MM.1S (cell line): Measurements from ENCODE around the gene PDE1C.

Experiments
- DNase-seq: peaks from one replicate; pipeline ENCODE4 v3.0.0-alpha.2; 2015
- H2AFZ ChIP-seq: fragments of 300-600 bp; sonication (generic); 2 replicates; pipeline ENCODE4 v1.6.0; 2016; ENCODE audit warnings: antibody characterized with exemption, low read length
- H3F3A ChIP-seq: fragments of 300-600 bp; sonication (generic); 2 replicates; pipeline ENCODE4 v1.6.1; 2016; ENCODE audit warnings: mild to moderate bottlenecking, antibody characterized with exemption, low read length, moderate library complexity, mixed read lengths; ENCODE audit not compliant: insufficient read depth
- H3K27ac ChIP-seq: fragments of 300-600 bp; sonication (generic); 2 replicates; pipeline ENCODE4 v1.5.1; 2016; ENCODE audit warnings: mild to moderate bottlenecking, low read length
- H3K27me3 ChIP-seq: fragments of 300-600 bp; sonication (generic); replicated peaks from 2 replicates; pipeline ENCODE4 v1.6.0; 2016; ENCODE audit warnings: low read length; ENCODE audit not compliant: insufficient read depth
- H3K36me3 ChIP-seq: fragments of 300-600 bp; sonication (generic); replicated peaks from 2 replicates; pipeline ENCODE4 v1.6.1; 2016; ENCODE audit warnings: mild to moderate bottlenecking, low read length, mixed read lengths; ENCODE audit not compliant: insufficient read depth
- H3K4me1 ChIP-seq: fragments of 300-600 bp; sonication (generic); 2 replicates; pipeline ENCODE4 v1.6.1; 2016; ENCODE audit warnings: low read length, mixed read lengths
- H3K4me2 ChIP-seq: fragments of 300-600 bp; sonication (generic); 2 replicates; pipeline ENCODE4 v1.6.0; 2016; ENCODE audit warnings: low read depth, low read length
- H3K4me3 ChIP-seq: fragments of 300-600 bp; sonication (generic); 2 replicates; pipeline ENCODE4 v1.5.1; 2016; ENCODE audit warnings: low read length, mixed read lengths
- H3K79me2 ChIP-seq: fragments of 300-600 bp; sonication (generic); 2 replicates; pipeline ENCODE4 v1.6.1; 2016; ENCODE audit warnings: mixed run types, low read length, mixed read lengths
- H3K9ac ChIP-seq: fragments of 300-600 bp; sonication (generic); 2 replicates; pipeline ENCODE4 v1.6.1; 2016; ENCODE audit warnings: low read length, mixed read lengths
- H3K9me2 ChIP-seq: fragments of 300-600 bp; sonication (generic); replicated peaks from 2 replicates; pipeline ENCODE4 v1.6.1; 2016; ENCODE audit warnings: mild to moderate bottlenecking, low read length, mixed read lengths; ENCODE audit not compliant: insufficient read depth
- H3K9me3 ChIP-seq: fragments of 300-600 bp; sonication (generic); replicated peaks from 2 replicates; pipeline ENCODE4 v1.6.1; 2016; ENCODE audit warnings: mild to moderate bottlenecking, low read length, mixed read lengths; ENCODE audit not compliant: insufficient read depth
- H4K20me1 ChIP-seq: fragments of 300-600 bp; sonication (generic); 2 replicates; pipeline ENCODE4 v1.6.1; 2016; ENCODE audit warnings: mild to moderate bottlenecking, low read length, moderate library complexity, mixed read lengths; ENCODE audit not compliant: insufficient read depth
- EZH2 ChIP-seq: fragments of 300-600 bp; sonication (generic); optimal IDR thresholded peaks from 2 replicates; pipeline ENCODE3; 2017; ENCODE audit warnings: low read depth, mild to moderate bottlenecking, antibody characterized with exemption, low read length, mixed read lengths
- EZH2phosphoT487 ChIP-seq: fragments of 300-600 bp; sonication (generic); IDR thresholded peaks from 2 replicates; pipeline ENCODE4 v1.6.1; 2018; ENCODE audit warnings: antibody characterized with exemption, low read length
- TF ChIP-seq, protein P1 (sequence below): fragments of 300-600 bp; sonication (generic); IDR thresholded peaks from 2 replicates; pipeline ENCODE4 v1.5.1; 2016; ENCODE audit warnings: antibody characterized with exemption, low read length, mixed read lengths

The PDE1C gene

DNA sequence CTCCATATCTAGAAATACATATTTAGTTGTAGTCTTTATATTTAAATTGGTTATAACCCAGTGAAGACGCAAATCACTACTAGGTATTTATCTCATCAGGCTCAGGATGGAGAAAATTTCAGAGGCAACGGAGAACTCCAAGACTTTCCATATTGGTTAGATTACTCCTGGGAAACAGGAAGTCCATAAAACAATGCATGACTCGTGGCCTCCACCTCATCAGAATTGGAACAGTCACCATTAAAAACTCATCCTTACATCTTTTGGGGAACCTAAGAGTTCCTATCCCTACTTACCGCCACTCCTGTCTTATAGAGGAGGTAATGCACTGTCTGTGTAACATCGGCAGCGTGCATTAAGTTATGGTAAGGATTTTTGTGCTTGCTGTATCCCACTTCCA lies 205.6 kb downstream of the PDE1C start:
- Histone ChIP-seq H3K9me3 (no peaks in the 10 kb centered on the region), H3K9me2 (no peaks in the 10 kb centered on the region), H3K36me3 (no peaks in the 10 kb centered on the region), H4K20me1 (no peaks in the 10 kb centered on the region), H3K27me3 (no peaks in the 10 kb centered on the region), H3F3A (no peaks in the 10 kb centered on the region), H3K4me2 (no peak overlapping the region), H3K27ac (no peak overlapping the region), H3K79me2 (no peaks in the 10 kb centered on the region), H3K9ac (no peak overlapping the region), H2AFZ (no peak overlapping the region), H3K4me1 (no peaks in the 10 kb centered on the region), H3K4me3 (no peak overlapping the region)
- DNase-seq = no peak
- no peak for TF ChIP-seq EZH2phosphoT487
- no peak for TF ChIP-seq EZH2
- TF ChIP-seq, protein P1, sequence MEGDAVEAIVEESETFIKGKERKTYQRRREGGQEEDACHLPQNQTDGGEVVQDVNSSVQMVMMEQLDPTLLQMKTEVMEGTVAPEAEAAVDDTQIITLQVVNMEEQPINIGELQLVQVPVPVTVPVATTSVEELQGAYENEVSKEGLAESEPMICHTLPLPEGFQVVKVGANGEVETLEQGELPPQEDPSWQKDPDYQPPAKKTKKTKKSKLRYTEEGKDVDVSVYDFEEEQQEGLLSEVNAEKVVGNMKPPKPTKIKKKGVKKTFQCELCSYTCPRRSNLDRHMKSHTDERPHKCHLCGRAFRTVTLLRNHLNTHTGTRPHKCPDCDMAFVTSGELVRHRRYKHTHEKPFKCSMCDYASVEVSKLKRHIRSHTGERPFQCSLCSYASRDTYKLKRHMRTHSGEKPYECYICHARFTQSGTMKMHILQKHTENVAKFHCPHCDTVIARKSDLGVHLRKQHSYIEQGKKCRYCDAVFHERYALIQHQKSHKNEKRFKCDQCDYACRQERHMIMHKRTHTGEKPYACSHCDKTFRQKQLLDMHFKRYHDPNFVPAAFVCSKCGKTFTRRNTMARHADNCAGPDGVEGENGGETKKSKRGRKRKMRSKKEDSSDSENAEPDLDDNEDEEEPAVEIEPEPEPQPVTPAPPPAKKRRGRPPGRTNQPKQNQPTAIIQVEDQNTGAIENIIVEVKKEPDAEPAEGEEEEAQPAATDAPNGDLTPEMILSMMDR = no peak

GRCh38 chr7:31860925-31861324 lies 209.3 kb downstream of the PDE1C start:
- Histone ChIP-seq H3F3A (no peaks in the 10 kb centered on the region), H3K9ac (no peak overlapping the region), H4K20me1 (no peaks in the 10 kb centered on the region), H3K4me1 (no peaks in the 10 kb centered on the region), H3K79me2 (no peaks in the 10 kb centered on the region), H3K36me3 (no peaks in the 10 kb centered on the region), H3K9me3 (no peaks in the 10 kb centered on the region), H3K27ac (no peak overlapping the region), H2AFZ (no peak overlapping the region), H3K27me3 (no peaks in the 10 kb centered on the region), H3K9me2 (no peaks in the 10 kb centered on the region), H3K4me2 (no peak overlapping the region), H3K4me3 (no peak overlapping the region)
- DNase-seq = no peak
- TF ChIP-seq EZH2phosphoT487 (no peak), EZH2 (no peak)
- TF ChIP-seq, protein P1 = no peak

DNA sequence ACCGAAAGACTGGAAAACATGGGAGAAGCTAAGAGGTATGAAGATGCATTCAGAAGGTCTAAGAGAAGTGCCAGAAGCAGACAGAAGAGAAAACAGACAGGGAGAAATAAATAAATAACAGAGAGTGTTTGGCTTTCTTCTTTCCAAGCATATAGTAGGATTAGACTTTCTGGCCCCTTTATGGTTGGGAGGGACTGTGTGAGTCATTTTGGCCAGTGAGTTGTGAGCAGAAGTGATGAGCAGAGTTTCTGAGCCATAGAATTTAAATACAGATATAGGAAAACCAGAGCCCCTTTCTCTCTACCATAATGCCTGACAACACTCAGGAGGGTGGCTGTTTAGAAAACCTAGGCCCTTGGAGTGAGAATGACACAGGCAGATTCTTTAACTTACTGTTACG lies 212.2 kb downstream of the PDE1C start:
- TF ChIP-seq EZH2 (no peak), EZH2phosphoT487 (no peak)
- TF ChIP-seq, protein P1 = no peak
- Histone ChIP-seq H3K9me2 (no peaks in the 10 kb centered on the region), H3K4me2 (no peak overlapping the region), H3F3A (no peaks in the 10 kb centered on the region), H3K9me3 (no peaks in the 10 kb centered on the region), H3K9ac (no peak overlapping the region), H3K79me2 (no peaks in the 10 kb centered on the region), H3K27ac (no peak overlapping the region), H2AFZ (no peak overlapping the region), H3K4me3 (no peak overlapping the region), H3K36me3 (no peaks in the 10 kb centered on the region), H3K4me1 (no peaks in the 10 kb centered on the region), H3K27me3 (no peaks in the 10 kb centered on the region), H4K20me1 (no peaks in the 10 kb centered on the region)
- no peak for DNase-seq
